ENCODE data around the gene GAP43. TPM values are rescaled to one million over a fixed set of nuclear protein-coding genes. Genes with fewer than 3 reads are reported as not detected.

The GAP43 gene
- total RNA-seq, 2 donors from 2014 or later: 2.8 to 6.1 TPM

DNA sequence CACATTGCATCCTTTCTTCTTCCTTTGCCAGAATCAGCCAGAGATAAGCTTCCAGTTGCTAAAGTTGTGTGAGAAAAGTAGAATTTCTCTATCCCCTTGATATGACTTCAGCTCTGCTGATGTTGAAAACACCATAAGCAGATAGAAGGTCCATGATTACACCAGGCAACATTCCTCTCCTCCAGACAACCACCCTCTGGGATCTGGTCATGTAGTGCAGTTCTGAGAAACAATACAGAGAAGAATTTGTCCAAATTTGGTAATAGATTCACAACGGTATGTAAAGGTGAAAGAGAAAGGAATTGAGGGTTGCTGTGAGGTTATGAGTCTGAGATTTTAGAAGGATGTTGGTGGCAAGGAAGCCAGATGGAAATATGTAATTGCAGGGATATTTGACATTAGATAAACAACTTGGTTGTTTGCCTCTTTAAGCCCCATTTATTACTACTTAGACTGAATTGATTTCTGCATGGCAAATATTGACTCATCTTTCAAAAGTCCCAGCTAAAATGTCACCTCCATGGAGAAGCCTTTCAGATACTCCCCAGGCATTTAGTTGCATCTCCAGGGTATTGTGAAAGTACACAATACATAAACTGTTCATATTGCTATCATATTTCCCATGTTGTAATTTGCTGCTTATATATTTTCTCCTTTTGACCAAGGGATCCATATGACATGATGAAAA lies 134.9 kb downstream of the GAP43 start:
- ATAC-seq (ENCODE audit: insufficient number of reproducible peaks, low FRiP score, low read depth) (no peak), DNase-seq (ENCODE audit: low spot score) (no peak)
- Histone ChIP-seq H3K4me1 (ENCODE audit: control insufficient read depth in 1 of 2, low read depth in 2 of 2) (no peaks in the 10 kb centered on the region), H3K27ac (no peak overlapping the region), H3K27me3 (replicated peaks; ENCODE audit: insufficient read depth) (no peaks in the 10 kb centered on the region), H3K4me3 (no peak overlapping the region), H3K36me3 (no peaks in the 10 kb centered on the region), H3K9me3 (no peaks in the 10 kb centered on the region)
- TF ChIP-seq, protein P1, sequence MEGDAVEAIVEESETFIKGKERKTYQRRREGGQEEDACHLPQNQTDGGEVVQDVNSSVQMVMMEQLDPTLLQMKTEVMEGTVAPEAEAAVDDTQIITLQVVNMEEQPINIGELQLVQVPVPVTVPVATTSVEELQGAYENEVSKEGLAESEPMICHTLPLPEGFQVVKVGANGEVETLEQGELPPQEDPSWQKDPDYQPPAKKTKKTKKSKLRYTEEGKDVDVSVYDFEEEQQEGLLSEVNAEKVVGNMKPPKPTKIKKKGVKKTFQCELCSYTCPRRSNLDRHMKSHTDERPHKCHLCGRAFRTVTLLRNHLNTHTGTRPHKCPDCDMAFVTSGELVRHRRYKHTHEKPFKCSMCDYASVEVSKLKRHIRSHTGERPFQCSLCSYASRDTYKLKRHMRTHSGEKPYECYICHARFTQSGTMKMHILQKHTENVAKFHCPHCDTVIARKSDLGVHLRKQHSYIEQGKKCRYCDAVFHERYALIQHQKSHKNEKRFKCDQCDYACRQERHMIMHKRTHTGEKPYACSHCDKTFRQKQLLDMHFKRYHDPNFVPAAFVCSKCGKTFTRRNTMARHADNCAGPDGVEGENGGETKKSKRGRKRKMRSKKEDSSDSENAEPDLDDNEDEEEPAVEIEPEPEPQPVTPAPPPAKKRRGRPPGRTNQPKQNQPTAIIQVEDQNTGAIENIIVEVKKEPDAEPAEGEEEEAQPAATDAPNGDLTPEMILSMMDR (IDR thresholded peaks at IDR 0.05): no peak

DNA sequence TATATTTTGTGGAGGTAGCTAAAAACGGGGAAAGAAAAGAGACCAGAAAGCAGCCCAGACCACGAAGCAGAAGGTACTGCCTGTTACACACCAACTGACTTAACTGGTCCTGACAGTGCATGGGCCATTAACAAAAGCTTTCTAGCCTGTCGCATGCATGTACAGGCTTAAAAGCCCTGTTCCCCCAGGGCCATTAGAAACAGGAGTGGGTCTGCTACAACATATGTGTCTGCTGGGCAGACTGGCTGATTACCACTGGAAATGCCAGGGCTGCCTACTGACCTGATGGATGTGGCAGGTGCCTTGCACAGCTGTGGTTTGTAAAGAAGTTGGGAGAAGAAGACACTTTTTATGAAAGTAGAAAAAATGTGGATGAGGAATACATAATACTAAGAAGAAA lies 137.4 kb downstream of the GAP43 start:
- no peaks in the 10 kb centered on the region for H3K4me1 ChIP-seq (ENCODE audit: control insufficient read depth in 1 of 2, low read depth in 2 of 2)
- TF ChIP-seq, protein P1 (IDR thresholded peaks at IDR 0.05): no peak
- DNase-seq (ENCODE audit: low spot score) (no peak), ATAC-seq (ENCODE audit: insufficient number of reproducible peaks, low FRiP score, low read depth) (no peak)
- no peaks in the 10 kb centered on the region for H3K9me3 ChIP-seq
- H3K4me3 ChIP-seq: no peak overlapping the region
- H3K27me3 ChIP-seq (replicated peaks; ENCODE audit: insufficient read depth): no peaks in the 10 kb centered on the region
- H3K27ac ChIP-seq: no peak overlapping the region
- no peaks in the 10 kb centered on the region for H3K36me3 ChIP-seq

DNA sequence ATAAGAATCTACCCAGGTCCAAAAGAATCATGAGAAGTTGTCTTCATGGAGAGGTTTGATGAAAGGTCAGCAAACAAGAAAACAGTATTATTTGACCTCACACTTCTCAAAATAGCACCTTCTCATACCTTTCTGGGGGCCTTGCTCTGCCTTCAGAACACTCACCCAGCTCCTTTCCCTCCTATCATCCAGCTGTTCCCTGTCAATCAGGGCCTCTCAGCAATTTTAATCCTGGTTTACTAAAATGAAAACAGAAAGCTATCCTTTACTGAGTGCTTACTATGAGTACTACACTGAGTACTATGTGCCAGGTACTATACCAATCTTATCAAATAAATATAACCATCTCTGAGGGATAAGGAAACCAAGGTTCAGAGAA lies 138.6 kb downstream of the GAP43 start:
- no peak overlapping the region for H3K4me3 ChIP-seq
- no peaks in the 10 kb centered on the region for H3K27me3 ChIP-seq (replicated peaks; ENCODE audit: insufficient read depth)
- ATAC-seq (ENCODE audit: insufficient number of reproducible peaks, low FRiP score, low read depth) (no peak), DNase-seq (ENCODE audit: low spot score) (no peak)
- H3K36me3 ChIP-seq: no peaks in the 10 kb centered on the region
- TF ChIP-seq, protein P1 (IDR thresholded peaks at IDR 0.05): no peak
- no peaks in the 10 kb centered on the region for H3K9me3 ChIP-seq
- no peak overlapping the region for H3K27ac ChIP-seq
- H3K4me1 ChIP-seq (ENCODE audit: control insufficient read depth in 1 of 2, low read depth in 2 of 2): no peaks in the 10 kb centered on the region

DNA sequence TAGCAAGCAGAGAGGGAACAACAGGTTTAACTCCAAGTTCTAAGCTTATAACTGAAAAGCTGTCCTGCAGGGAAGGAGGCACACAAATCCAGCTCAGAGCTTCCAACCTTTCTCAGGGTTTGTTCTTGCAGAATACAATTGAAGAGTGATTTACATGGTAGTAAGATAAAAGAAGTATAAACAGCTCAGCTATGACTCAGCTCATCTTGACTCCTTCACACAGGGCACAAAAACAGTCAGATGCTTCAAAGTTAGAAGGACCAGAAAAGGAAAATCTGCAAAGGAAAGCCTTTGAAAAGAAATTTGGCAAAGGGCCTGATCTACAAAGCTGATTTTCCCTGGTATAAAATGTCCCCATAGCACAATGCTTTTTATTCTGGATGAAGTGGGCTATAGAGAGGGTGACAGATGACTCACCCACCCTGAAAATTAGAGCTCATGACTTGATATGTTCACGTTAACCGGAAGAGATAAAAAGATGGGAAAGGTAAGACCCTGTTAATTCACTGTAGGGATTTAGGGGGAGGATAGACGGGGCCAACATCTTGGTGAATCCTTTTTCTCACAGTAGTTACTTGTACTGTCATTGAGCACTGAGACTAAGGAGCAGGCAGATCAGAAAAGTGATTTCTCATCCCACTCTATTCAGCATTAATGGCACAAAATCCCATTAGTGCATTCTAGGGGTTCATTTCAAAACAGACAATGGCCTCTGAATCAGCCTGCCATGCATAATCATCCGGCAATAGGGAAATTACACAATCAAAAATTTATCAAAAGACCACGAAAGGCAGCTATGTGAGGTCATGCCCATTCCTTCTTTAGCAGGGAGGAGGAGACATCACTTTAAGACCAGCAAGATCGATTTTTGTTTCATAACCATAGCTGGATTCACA lies 143.5 kb downstream of the GAP43 start:
- no peak for ATAC-seq (ENCODE audit: insufficient number of reproducible peaks, low FRiP score, low read depth)
- TF ChIP-seq, protein P1 (IDR thresholded peaks at IDR 0.05): no peak
- no peak overlapping the region for H3K27ac ChIP-seq
- H3K4me1 ChIP-seq (ENCODE audit: control insufficient read depth in 1 of 2, low read depth in 2 of 2): no peaks in the 10 kb centered on the region
- H3K36me3 ChIP-seq: no peaks in the 10 kb centered on the region
- no peaks in the 10 kb centered on the region for H3K27me3 ChIP-seq (replicated peaks; ENCODE audit: insufficient read depth)
- no peak overlapping the region for H3K4me3 ChIP-seq
- no peaks in the 10 kb centered on the region for H3K9me3 ChIP-seq
- DNase-seq (ENCODE audit: low spot score): no peak

DNA sequence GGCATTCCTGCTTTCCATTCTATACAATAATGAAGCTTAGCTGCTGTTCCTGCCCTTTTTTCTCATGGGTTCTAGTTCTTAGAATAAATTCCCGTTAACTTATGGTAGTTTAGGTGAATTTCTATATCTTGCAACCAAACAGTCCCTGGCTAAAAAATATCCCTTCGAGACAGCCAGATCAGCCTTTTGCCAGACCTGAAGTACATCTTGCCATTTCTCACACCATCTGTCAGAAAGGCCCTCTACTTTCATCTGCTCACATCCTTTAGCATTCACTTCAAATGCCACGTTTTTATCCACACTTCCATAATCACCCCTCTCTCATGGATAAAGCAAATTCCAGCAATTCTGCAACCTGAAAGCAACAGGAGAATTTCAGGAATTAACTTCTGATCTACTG lies 145.4 kb downstream of the GAP43 start:
- H3K4me1 ChIP-seq (ENCODE audit: control insufficient read depth in 1 of 2, low read depth in 2 of 2): no peaks in the 10 kb centered on the region
- TF ChIP-seq, protein P1 (IDR thresholded peaks at IDR 0.05): no peak
- H3K36me3 ChIP-seq: no peaks in the 10 kb centered on the region
- no peak overlapping the region for H3K4me3 ChIP-seq
- no peaks in the 10 kb centered on the region for H3K9me3 ChIP-seq
- DNase-seq (ENCODE audit: low spot score): no peak
- no peak overlapping the region for H3K27ac ChIP-seq
- no peaks in the 10 kb centered on the region for H3K27me3 ChIP-seq (replicated peaks; ENCODE audit: insufficient read depth)
- no peak for ATAC-seq (ENCODE audit: insufficient number of reproducible peaks, low FRiP score, low read depth)
